HG03342 (cell line): ENCODE results near the gene TET2.

Experiments used
- ATAC-seq: cut with Tn5 transposase; IDR thresholded peaks from one replicate; pipeline ENCODE4 v1.9.1; 2021; ENCODE audit warnings: mild to moderate bottlenecking, moderate library complexity; ENCODE audit not compliant: unreplicated experiment

TET2 gene

GRCh38 chr4:105146276-105147015 is at the start of gene TET2:
Gene TET2 (plus strand): TSS chr4:105146876. CDS start chr4:105233943, 87,067 bp downstream.
- peak; percentile 86 for ATAC-seq

- ATAC-seq: no peak
Observed at GRCh38 chr4:105102016-105102415, 44.7 kb upstream of the TET2 start.

GRCh38 chr4:105106426-105106825 is 40.2 kb upstream of the TET2 start:
- ATAC-seq: no peak

- no peak for ATAC-seq
Observed at GRCh38 chr4:105107095-105107856, 39.4 kb upstream of the TET2 start.

GRCh38 chr4:105108971-105109370 is 37.7 kb upstream of the TET2 start:
- ATAC-seq: no peak

- no peak for ATAC-seq
Observed at GRCh38 chr4:105112274-105112673, 34.4 kb upstream of the TET2 start.

- no peak for ATAC-seq
Observed at GRCh38 chr4:105113800-105114199, 32.9 kb upstream of the TET2 start.

GRCh38 chr4:105116616-105117319 is 29.9 kb upstream of the TET2 start:
- no peak for ATAC-seq

- no peak for ATAC-seq
Observed at GRCh38 chr4:105119356-105119755, 27.3 kb upstream of the TET2 start.

- no peak for ATAC-seq
Observed at GRCh38 chr4:105120626-105121025, 26.1 kb upstream of the TET2 start.

- no peak for ATAC-seq
Observed at GRCh38 chr4:105122350-105122749, 24.3 kb upstream of the TET2 start.

GRCh38 chr4:105126311-105127169 is 20.1 kb upstream of the TET2 start:
- ATAC-seq: no peak

- no peak for ATAC-seq
Observed at GRCh38 chr4:105127170-105127445, 19.6 kb upstream of the TET2 start.

- ATAC-seq: peak; percentile 60
Observed at GRCh38 chr4:105128208-105128607, 18.5 kb upstream of the TET2 start.

- ATAC-seq: no peak
Observed at GRCh38 chr4:105129286-105130040, 17.2 kb upstream of the TET2 start.

GRCh38 chr4:105130945-105131344 is 15.7 kb upstream of the TET2 start:
- ATAC-seq: no peak

GRCh38 chr4:105133976-105134375 is 12.7 kb upstream of the TET2 start:
- ATAC-seq: no peak

- ATAC-seq: no peak
Observed at GRCh38 chr4:105135785-105136184, 10.9 kb upstream of the TET2 start.

- ATAC-seq: no peak
Observed at GRCh38 chr4:105137121-105137875, 9.4 kb upstream of the TET2 start.

GRCh38 chr4:105139646-105140045 is 7.0 kb upstream of the TET2 start:
- no peak for ATAC-seq
